Lung (tissue), 12 donors: ENCODE data around the gene G6PC2. TPM values are rescaled to one million over a fixed set of nuclear protein-coding genes. Genes with fewer than 3 reads are reported as not detected.

Source experiments
- ATAC-seq: fragments of 200-7000 bp; cut with Tn5 transposase; one replicate; pipeline ENCODE4 v1.9.1; 2020; ENCODE audit warnings: moderate number of reproducible peaks; ENCODE audit not compliant: insufficient read depth, low FRiP score
- DNase-seq, 3 donors: peaks; one replicate each; pipeline ENCODE4 v3.0.0-alpha.2; 2013 to 2017
- H3K27ac ChIP-seq, 2 donors: one replicate each; pipeline ENCODE4 v1.5.1; 2013; ENCODE audit warnings: mild to moderate bottlenecking in 2 of 2, moderate library complexity in 2 of 2, control low read depth in 1 of 2, inconsistent platforms in 1 of 2, low read depth in 1 of 2, low read length in 1 of 2
- H3K27me3 ChIP-seq, 3 donors: one replicate each; pipeline ENCODE4 v1.5.1; 2013; ENCODE audit warnings: low read length in 2 of 3; ENCODE audit not compliant: control insufficient read depth in 3 of 3, insufficient read depth in 3 of 3
- H3K36me3 ChIP-seq, 4 donors: one replicate each; pipeline ENCODE4 v1.5.1; 2013; ENCODE audit warnings: low read length in 4 of 4, mild to moderate bottlenecking in 1 of 4, moderate library complexity in 1 of 4; ENCODE audit not compliant: control insufficient read depth in 4 of 4, insufficient read depth in 4 of 4
- H3K4me1 ChIP-seq, 5 donors: one replicate each; pipeline ENCODE4 v1.5.1; 2013; ENCODE audit warnings: low read length in 5 of 5, mild to moderate bottlenecking in 2 of 5, moderate library complexity in 1 of 5; ENCODE audit not compliant: control insufficient read depth in 5 of 5, insufficient read depth in 5 of 5
- H3K4me3 ChIP-seq: one replicate; pipeline ENCODE4 v1.5.1; 2013; ENCODE audit warnings: mild to moderate bottlenecking, control low read depth, moderate library complexity
- H3K9ac ChIP-seq, 2 donors: one replicate each; pipeline ENCODE4 v1.5.1; 2013; ENCODE audit warnings: low read length in 2 of 2, control low read depth in 1 of 2; ENCODE audit not compliant: insufficient read depth in 1 of 2
- H3K9me3 ChIP-seq, 4 donors: one replicate each; pipeline ENCODE4 v1.5.1; 2013; ENCODE audit warnings: low read length in 3 of 4, mild to moderate bottlenecking in 1 of 4, moderate library complexity in 1 of 4; ENCODE audit not compliant: control insufficient read depth in 4 of 4, insufficient read depth in 3 of 4
- WGBS, 2 donors: extraction: QIAGEN DNeasy Blood & Tissue Kit; methylation state at CpG; one replicate each; pipeline ENCODE4 v1.1.7; 2013; 5-methylcytosine and 5-hydroxymethylcytosine counted together
- polyA plus RNA-seq, 2 donors: library from polyadenylated mRNA; stranded (reverse); fragments of 200-250 nt; gene quantifications; one replicate each; pipeline ENCODE4 v1.2.1, GENCODE V29; 2013
- total RNA-seq, 2 donors: library from RNA; depleted of rRNA in 1 of 2; stranded (reverse); fragments of >200 nt in 1 of 2; gene quantifications; one replicate each; pipeline ENCODE4 v1.2.1, GENCODE V29; 2014 to 2021
- TF ChIP-seq, protein P1 (sequence below): IDR thresholded peaks from 2 replicates; pipeline ENCODE4 v1.5.1; 2012; ENCODE audit warnings: mild to moderate bottlenecking; ENCODE audit errors: control extremely low read depth, extremely low read depth
- donor health status: control.
- donor health status: control.
- donor health status: Bipolar disorder and iron deficiency.
- donor health status: healthy.
- donor health status: DM: yes; HTN: yes; CAD: no.

The G6PC2 gene
- total and polyA plus RNA-seq, 4 donors: 0.01 to 0.37 (median 0.08) TPM; not detected in 1

DNA sequence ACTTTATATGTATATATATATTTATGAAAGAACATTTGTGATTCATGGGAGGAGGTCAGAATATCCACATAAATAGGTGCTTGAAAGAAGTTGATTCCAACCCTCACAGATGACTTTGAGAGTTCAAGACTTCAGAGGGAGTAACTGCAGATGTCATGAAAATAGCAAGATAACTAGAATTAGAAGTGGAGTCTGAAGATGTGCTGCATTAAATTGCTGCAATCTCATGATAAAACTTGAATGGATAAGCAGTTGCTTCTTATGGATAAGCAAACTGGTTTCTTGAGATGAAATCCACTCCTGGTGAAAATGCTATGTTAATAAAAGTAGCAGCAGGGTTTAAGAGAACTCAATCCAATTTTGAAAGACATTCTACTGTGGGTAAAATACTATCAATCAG lies 40.2 kb downstream of the G6PC2 start:
- no peaks in the 10 kb centered on the region for H3K36me3 ChIP-seq
- peaks cover 0 to 2% (median 0%) of the 10 kb centered on the region in 3 donors for H3K27me3 ChIP-seq
- H3K4me3 ChIP-seq: no peak overlapping the region
- H3K9me3 ChIP-seq: no peaks in the 10 kb centered on the region
- no peaks in the 10 kb centered on the region for H3K4me1 ChIP-seq
- TF ChIP-seq, protein P1, sequence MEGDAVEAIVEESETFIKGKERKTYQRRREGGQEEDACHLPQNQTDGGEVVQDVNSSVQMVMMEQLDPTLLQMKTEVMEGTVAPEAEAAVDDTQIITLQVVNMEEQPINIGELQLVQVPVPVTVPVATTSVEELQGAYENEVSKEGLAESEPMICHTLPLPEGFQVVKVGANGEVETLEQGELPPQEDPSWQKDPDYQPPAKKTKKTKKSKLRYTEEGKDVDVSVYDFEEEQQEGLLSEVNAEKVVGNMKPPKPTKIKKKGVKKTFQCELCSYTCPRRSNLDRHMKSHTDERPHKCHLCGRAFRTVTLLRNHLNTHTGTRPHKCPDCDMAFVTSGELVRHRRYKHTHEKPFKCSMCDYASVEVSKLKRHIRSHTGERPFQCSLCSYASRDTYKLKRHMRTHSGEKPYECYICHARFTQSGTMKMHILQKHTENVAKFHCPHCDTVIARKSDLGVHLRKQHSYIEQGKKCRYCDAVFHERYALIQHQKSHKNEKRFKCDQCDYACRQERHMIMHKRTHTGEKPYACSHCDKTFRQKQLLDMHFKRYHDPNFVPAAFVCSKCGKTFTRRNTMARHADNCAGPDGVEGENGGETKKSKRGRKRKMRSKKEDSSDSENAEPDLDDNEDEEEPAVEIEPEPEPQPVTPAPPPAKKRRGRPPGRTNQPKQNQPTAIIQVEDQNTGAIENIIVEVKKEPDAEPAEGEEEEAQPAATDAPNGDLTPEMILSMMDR: no peak
- H3K27ac ChIP-seq: no peak overlapping the region
- no peak for ATAC-seq
- no peak overlapping the region for H3K9ac ChIP-seq
- no peak for DNase-seq

DNA sequence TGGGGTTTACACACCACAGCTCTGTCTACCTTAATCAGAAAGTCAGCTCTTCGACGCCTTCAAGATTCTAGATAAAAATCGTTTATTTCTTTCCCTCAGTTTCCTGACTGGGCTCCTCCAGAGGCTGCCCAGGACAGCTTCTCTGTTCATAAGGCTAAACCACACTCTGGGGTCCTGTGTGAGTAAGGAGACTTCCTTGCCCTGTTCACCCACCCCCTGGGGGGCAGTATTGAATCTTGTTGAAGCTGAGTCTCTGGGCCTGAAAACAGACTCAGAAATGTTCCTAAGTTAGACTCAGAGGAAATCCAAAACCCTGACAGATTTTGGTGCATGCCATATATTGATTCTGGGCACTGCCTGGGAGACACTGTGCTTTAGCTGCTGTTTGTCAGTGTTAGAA lies 43.0 kb downstream of the G6PC2 start:
- Histone ChIP-seq H3K9ac (no peak overlapping the region), H3K27ac (no peak overlapping the region), H3K9me3 (no peaks in the 10 kb centered on the region), H3K36me3 (no peaks in the 10 kb centered on the region), H3K27me3 (peaks cover 0 to 2% (median 0%) of the 10 kb centered on the region in 3 donors), H3K4me1 (no peaks in the 10 kb centered on the region), H3K4me3 (no peak overlapping the region)
- WGBS, 2 donors: 72 to 83% methylated on average over 3 of the region's 3 CpGs
- DNase-seq (no peak), ATAC-seq (no peak)
- TF ChIP-seq, protein P1: no peak

DNA sequence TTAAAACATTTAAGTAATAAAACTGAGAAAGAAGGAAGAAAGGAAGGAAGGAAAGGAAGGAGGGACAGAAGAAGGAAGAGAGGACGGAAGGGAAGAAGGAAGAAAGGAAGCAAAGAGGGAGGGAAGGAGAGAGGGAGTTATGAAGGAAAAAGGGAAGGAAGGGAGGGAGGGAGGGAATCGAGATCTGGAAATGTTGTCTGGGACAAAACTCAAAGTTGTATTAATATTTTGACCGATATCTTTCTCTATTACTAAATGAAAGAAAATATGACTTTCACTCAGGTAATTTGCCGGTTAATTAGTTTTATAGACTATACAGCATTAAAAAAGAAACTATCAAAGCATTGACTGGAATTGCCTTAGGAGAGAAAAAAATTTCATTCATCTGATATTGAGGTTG lies 44.4 kb downstream of the G6PC2 start:
- Histone ChIP-seq H3K27me3 (peaks cover 0 to 2% (median 0%) of the 10 kb centered on the region in 3 donors), H3K9ac (no peak overlapping the region), H3K4me1 (no peaks in the 10 kb centered on the region), H3K9me3 (no peaks in the 10 kb centered on the region), H3K4me3 (no peak overlapping the region), H3K27ac (no peak overlapping the region), H3K36me3 (no peaks in the 10 kb centered on the region)
- 30 to 55% methylated on average over 4 of the region's 4 CpGs for WGBS, 2 donors
- no peak for DNase-seq
- no peak for ATAC-seq
- TF ChIP-seq, protein P1: no peak

DNA sequence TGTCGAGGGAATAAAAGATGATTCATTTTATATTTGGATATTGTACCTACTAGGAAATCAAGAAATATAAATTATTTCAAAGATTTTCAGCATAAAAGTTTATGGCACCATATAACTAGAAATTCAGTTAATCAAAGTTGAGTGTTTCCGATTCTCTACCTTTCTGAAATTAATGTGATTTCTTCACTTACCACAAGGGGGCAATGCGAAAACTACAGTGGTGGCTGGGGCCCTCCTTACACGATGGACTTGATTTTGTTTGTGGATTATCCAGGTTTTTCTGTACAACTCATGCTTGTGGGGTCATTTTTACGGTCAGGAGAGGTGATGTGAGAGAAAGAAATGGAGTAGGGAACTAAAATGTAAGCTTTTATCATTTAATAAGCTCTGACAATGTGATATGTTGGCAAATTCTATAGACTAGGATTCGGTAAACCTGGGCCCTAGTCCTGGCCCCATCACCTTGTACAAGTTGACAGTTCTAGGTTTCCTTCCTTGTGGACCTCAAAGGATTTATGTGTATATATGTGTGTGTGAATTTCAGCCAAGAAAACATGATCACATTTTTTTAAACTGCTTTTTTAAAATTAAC lies 47.6 kb downstream of the G6PC2 start:
- Histone ChIP-seq H3K9ac (no peak overlapping the region), H3K4me3 (no peak overlapping the region), H3K9me3 (no peaks in the 10 kb centered on the region), H3K4me1 (no peaks in the 10 kb centered on the region), H3K36me3 (no peaks in the 10 kb centered on the region), H3K27ac (no peak overlapping the region), H3K27me3 (peaks cover 0 to 2% (median 0%) of the 10 kb centered on the region in 3 donors)
- TF ChIP-seq, protein P1: no peak
- DNase-seq (no peak), ATAC-seq (no peak)
- WGBS, 2 donors: 61 to 67% methylated on average over 6 of the region's 6 CpGs
